Stimulated activated CD4-positive, alpha-beta T cell treated with anti-CD3 and anti-CD28 coated beads, Interleukin-4, amount 100 ng/mL, for 24 hours (primary cell): ENCODE results near the gene DLK1.

ENCODE experiments used
- DNase-seq: peaks from one replicate; pipeline ENCODE4 v3.0.0-alpha.2; 2020

DLK1 gene

DNA sequence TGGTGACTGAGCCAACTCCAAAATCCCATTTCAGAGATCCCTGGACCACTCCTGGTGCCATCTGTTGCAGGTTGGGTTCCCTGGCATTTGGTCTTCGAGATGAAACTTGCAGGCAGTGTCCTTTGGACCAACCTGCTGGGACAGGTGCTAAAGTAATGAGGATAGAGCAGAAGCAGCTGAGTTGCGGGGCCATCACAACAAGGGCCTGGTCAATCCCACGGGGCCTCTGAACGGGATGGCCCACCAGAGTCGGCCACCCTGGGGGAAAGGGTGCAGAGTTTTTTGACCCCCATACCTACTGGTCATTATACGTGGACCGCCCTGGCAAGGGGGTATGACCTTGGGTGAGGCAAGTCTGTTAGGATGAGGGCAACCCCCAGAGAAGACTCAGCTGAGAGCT, 39.3 kb downstream of the DLK1 start:
- DNase-seq, result no peak

DNA sequence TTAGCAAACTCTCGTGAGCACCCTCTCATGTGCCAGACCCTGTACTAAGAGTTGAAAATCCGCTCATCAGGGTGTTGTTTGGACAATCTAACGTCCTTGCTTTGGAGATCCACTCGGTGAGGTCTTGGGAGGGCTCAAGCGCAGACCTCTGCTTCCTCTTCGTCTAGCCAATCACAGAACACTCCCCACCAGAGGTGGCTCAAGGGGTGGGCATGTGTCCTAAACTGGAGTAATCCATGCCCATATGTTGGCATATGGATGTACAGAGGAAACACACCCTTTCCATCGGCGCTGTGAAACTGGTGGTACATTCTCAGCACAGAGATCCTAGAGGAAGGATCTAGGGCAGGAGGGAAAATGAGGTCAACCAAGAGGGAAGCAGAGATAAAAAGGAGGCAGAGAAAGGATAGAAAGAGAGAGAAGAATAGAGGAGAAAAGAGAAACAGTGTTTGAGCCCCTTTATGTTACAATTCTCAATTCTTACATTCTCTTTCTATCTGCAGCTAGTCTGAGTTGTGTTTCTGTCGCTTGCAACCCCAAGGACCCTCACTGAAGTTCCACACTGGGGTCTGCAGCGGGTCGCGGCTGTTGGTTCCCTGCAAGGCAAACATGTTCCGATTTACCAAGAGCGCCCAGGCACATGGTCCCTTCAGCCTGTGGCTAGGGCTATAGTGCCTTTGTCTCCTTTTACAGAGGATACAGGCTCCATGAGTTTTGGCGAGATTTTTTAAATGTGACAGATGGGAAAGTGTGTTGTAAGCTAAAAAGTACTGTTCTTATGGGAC, 40.5 kb downstream of the DLK1 start:
- DNase-seq, result no peak

DNA sequence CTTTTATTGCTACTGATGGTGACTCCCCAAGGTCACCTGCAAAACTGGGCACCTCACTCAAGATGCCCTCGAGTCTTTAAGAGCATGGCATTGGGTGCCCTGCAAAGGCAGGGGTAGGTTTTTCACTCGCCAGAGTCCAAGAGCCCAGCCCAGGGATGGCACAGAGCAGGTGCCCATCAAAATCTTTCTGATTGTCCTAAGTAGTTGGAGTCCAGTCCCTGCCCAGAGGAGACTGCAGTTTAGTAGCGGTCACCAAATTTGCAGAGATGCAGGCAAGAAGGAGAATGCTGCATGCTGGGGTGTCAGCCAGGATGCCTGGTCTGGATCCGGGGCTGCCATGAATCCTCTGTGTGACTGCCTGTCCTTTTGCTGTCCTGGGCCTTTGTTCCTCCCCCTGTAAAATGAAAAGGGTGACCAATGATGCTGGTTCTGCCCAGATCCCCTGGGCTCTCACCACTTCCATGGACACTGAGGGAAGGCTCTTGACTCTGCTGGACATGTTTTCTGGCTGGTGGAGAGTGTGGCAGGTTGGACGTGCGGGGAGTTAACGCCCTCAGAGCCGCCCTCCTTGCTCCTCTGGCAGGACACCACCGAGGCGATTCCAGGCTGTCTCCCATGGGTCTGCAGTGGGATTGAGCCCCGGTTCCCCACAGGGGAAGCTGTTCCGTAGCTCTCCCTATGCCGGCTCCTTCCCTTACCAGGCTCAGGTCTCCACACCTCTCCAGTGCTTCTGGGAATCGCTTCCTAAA, 41.3 kb downstream of the DLK1 start:
- no peak for DNase-seq

DNA sequence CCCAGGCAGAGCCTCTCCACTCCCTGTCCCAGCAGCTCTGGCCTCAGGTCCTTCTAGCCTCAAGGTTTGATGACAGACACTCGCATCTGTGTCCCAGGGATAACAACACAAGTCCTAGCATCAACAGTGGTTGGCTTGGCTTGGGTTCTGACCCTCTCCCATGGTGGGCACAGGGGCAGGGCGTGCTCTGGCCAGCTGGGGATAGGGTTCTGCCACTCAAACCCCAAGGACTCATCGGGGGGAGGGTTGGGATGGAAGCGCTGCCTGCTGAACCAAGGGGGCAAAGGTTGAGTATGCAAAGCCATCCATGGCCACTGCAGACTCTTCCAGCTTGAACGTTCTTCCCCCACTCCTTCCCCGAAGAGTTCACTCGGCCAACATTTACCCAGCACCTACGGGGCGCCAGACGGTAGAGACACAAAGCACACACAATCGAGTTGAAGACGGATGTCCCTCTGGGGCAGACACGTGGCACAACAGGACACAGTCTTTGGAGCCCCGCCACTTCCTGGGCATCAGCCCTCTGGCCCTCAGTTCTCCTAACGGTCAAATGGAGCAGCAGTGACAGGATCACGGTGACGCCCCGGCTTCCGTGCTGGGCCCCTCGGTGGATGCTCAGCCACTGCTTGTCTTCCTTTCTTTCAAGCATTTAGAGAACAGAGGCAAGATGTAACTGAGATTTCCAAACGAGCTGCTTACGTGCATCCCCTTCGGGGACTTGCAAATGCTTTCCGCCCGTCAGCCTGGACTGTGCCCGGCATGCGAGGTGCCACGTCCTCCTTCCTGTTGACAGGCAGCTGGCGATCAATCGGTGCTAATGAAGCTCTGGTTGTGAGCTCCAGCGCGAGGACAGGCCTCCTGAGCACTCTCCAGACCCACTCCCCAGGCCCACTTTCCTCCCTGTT, 42.6 kb downstream of the DLK1 start:
- no peak for DNase-seq

DNA sequence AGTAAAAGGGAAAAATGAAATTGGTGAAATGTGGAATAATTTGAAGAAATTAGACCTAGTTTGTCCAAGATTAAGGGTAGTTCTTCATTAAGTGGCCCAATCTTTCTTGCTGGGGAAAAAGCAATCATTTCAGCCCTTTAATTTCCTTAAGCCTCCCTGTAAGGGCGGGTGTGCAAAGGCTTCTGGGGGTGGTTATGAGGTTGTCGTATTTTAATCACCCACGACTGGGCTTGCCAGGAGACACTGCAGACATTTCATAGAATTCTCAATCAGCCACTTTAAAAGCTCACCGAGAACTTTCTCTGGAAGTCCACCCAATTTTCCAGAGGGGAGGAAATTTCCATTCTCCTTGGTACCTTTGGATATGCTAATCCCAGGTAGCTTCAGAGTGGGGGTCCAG, 43.4 kb downstream of the DLK1 start:
- no peak for DNase-seq

DNA sequence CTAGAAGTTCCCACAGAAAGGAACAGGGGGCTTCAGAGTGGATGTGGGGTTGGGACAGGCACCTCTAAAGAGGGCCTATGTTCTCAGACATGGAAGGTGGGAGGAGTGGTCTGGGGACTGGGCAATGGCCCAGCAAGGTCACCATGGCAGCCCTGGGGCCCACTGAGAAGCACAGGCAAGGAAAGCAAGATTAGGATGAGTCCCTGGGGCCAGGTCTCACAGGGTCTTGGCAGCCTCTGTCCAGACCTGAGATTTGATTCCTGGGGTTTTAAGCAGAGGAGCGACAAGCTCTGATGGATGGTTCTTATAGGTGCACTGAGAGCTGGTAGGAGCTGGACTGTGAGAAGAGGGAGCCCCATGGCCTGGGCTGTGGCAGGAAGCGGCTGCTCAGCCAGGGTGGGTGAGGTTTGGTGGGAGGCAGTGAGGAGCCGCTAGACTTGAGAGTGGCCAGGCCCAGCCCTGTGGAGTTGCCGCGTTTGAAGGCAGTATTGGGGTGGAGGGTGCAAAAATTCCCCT, 44.0 kb downstream of the DLK1 start:
- DNase-seq, result no peak

DNA sequence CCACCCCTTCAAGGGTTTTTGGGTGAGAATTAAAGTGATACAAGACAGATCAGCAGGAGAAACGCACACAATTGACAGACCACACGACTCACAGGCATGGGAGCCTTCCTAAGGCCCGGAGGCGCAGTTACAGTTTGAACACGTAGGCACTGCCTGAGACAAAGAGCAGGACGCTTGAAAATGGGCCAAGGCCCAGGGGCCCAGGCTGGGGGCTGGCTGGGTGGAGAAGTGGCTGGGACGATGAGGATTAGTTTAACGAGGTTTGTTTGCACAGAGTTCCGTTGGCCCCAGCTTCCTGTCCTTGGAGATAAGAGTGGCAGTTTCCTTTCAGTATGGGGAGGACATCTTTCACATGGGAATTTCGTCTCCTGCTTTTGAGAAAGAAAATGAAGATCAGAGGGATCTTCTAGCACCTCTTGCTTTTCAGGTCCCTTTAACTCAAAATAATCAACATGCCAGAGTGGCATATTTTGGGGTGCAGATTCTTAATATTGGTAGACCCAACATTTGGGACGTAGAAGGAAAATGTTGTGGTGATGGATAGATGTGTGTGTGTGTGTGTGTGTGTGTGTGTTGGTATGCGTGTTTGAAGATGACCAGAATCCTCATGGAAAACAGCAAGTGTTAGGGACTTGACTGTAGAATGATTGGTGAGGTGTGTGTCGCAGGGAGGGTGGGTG, 44.6 kb downstream of the DLK1 start:
- DNase-seq, result no peak

DNA sequence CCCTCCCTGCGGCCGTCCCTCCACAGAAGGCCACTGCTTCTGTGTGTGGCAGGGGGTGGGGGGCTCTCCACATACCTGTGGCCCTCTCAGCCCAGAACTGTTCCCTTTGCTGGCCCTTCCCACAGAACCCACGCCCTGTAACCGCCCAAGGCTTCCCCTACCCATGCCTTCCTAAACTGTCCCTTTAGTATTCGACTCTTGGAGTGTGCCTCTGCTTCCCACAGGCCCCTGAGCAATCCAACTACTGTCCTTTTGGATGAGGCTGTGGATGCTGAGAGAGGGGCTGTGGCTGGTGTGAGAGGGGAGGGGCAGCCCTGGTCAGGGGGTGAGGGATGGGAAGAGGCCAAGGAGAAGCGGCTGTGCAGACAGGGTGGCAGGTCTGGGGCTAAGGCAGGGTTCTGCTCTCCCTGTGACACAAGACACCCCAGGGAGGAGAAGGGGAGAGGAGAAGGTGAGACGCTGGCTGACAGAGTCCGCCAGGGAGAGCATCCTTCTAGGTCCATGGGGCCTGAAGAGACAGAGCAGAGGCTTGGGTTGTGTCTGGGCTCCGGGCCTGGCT, 46.0 kb downstream of the DLK1 start:
- DNase-seq, result no peak

DNA sequence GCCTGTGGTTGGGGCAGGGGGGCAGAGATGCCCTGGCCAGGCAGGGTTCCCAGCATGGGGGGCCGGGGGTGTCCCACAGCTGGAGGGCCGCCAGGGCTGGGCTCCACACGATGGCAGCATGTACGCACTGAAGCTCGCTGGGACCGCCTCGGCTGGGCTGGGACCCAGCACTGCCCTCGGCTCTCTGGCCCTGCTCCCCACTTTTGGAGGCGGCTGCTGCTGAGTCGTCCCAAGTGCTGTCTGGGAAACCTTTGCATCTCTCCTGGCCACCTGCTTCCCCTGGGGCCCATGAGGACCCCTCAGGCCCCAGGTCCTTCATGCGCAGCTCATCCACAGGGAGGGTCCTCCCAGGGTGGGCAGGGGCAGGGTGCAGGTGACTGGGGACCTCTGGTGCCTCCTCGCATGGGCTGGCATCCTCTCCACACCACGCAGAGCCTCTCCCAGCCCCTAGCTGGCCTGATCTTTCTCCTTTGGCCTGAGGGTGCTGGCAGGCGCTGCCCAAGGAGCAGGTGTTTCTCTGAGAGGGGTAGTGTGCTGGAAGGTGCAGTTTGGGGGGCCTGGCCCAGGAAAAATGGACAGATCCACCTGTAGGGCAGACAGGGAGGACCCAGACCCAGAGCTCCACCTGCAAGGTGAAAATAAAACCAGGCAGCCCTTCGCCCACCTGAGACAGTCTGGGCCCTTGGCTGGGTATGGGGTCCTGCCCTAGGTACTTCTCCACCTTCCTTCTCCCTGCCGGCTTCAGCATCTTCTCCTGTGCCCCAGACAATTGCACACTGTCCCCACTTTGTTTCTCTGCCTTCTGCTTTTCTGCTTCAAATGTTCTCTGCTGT, 46.9 kb downstream of the DLK1 start:
- DNase-seq, result no peak

DNA sequence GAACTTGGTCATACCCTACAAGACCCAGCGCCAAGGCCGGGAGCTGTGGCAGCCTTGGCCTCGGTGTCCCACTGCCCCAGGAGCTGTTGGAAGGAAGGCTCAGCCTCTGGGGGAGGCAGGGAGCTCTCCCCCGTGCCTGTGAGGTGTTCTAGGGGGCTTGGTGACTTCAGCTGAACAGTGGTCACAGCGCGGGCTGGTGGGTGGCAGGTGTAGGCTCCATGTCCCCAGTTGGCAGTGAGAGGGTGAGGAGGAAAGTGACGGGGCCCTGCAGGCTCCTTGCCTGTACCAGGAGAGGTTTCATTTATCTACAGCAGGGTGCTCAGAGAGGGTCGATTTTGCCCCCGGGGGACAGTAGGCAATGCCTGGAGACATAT, 47.5 kb downstream of the DLK1 start:
- no peak for DNase-seq

DNA sequence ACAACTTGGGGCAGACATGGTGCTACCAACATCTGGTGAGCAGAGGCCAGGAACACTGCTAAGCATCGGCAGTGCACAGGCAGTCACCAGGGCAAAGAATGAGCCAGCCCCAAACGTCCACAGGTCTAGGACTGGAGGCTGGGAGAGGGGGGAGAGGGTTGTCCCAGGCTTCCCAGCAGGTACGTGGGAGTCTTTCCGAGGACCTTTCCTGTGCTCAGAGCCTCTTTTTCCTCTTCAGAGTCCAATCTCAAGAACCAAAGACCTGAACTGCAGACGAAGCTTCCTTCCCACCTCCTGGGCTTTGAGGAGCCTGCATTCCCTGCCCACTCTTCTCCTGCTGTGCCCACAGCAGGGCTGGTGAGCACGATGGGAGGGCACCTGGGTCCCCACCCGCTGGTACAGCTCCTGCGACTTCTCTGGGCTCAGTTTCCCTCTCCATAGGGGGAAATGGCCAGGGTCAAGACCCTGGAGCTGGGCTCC, 48.7 kb downstream of the DLK1 start:
- no peak for DNase-seq

DNA sequence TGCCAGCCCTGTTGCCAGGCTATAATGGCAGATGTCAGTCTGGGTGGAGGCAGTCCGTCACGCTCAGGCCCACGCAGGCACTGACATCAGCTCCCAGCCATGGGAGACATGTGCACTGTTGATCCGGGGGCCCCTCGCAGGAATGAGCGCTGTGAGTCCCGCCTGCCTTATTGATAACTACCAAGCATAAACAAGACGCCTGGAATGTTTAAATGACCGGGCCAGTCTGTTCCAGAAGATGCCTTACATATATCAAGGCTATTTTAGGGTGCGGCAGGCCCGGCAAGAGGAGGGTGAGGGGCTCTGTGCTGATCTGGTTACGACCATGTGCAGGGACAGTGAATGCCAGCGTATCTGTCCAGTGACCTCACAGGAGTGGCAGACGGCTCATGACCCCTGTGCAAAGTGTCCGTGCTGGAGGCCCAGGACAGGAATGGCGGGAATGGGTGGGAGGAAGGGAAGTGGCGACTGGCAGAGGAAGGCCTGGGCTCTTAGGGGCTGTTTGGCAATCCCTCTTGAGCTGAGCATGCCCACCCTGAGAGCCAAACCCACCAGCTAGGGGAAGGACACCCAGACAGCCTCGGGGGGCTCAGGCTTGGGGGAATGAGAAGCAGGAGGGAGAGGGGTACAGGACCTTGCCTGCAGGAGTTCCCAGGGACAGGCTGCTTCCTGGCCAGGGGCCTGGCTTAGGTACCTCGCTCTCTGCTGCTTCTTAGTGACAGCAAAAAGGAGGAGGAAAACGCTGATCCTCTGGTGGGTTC, 49.3 kb downstream of the DLK1 start:
- no peak for DNase-seq

DNA sequence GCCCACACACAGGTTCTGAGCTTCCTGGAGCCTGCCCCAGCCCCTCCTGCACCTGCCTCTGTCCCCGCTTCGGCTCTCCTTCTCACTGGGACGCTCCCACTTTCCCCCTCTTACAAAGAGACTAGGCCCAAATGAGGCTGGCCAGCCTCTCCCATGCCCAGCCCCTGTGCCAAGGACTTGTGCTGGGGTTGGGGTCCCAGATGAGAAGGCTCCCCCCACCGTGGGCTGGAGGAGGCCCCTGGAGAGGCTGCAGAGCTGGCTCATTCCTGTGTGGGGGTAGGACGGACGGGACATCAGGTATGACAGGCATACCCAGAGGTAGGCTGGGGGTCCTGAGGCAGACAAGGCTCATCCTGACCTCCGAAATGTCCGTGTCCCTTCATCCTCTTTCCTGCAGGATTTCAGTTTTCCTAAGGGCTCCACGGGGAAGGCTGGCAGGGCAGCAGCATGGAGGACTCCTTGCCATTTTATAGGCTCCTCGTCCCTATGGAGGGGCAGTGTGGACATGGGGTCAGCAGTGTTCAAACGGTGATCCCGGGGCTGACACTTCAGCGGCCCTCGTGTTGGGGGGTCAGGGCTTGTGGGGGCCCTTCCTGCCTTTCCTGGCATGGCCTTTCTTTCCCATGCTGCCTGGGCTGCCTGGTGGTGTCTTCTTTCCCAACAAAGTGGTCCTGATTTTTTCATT, 50.1 kb downstream of the DLK1 start:
- no peak for DNase-seq

DNA sequence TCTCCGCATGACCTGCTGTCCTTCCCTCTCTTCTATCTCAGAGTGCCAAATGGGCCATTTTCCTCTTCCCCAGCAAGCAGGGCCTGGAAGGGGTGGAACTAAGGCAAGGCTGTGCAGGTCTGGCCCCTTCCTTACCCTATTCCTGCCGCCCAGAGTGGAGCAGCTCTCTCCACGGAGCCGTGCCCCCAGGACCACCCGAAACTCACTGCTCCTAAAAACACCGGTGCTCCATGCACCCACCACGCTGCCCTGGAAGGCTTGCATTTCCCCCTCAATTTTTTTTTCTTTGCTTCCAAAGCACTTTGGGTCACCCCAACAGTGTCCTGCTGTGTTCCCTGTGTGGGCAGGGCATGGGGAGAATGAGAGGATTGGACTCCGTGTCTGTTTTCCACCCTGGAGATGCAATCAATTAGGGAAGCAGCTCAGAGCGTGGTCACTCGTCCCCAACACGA, 50.7 kb downstream of the DLK1 start:
- DNase-seq, result no peak

DNA sequence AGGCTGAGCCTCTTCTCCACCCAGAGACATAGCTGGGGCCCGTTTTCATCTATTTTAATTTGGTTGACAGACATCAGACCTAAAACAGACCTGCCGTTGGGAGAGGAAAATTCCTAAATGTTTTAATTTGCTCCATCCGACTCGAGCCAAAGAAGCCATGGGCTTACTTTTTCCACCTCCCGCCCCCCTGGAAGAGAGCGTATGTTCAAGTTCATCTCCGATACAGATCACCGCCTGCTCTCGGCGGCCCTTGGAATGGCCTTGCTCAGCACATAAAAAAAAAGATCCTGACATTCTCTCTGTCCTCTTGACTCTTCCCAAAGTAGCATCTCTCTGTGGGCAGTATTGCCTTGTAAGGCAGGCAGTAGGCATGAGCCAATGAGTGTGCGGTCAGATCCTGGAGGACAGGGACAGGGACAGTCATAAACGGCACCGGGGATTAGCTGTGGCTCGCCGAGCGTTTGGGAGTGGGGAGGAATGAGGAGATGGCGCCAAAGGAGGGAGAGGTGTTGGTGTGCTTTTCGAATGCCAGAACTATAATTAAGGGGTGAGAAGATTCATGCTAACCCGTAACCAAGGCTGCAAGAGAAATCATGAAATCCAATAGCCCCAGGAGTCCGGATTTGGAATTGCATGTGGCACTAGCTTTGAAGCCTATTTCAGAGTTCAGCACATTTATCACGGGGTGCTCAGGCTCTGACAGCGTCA, 51.3 kb downstream of the DLK1 start:
- no peak for DNase-seq

DNA sequence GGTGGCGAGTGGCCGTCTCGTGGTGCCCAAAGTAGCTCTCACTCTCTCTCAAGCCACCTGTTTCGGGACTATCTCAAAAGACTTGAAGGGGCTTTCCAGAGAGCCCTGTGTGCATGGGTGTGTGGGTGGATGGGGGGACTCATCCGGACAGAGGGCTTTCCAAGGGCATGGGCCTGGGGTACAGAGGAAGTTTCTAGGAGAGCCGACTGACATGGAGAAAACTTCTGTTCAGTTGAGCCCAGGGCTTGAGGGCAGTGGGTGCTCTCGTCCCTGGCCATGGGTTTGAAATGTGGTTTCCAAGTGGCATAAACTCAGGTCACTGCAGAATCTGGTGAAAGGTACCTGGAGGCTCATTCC, 51.8 kb downstream of the DLK1 start:
- no peak for DNase-seq

DNA sequence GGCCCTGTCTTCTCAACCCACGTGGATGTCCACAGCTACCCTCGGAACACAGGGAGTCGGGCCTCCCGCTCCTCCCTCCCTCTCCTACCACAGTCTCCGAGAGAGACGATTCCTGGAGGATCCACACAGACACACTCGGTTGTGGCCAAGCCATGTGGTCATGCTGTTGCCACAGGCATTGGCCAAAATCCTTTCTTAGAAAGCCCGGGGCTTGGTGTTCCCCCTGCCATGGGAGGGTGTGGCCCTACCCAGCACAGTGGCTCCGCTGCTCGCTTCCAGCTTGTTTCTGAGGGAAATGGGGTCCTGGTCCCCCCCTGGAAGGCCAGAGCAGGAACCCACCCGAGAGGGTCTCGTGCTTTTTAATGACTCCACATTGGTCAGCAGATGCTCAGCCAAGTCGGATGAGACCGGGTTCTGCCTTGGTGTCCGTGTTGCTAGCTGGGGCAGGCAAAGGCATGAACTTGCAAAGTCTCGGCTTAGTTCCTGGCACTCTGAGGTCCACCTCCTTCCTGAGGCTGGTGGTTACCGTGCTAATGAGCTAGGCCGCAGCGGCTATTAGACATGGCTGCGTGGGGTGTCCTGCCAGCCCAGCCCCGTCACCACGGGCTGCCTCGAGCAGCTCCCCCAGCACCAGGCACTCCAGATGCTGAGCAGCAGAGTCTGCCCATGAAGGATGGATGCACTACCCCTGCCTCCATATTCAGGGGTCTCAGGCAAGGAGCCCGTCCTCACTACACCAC, 52.4 kb downstream of the DLK1 start:
- no peak for DNase-seq

DNA sequence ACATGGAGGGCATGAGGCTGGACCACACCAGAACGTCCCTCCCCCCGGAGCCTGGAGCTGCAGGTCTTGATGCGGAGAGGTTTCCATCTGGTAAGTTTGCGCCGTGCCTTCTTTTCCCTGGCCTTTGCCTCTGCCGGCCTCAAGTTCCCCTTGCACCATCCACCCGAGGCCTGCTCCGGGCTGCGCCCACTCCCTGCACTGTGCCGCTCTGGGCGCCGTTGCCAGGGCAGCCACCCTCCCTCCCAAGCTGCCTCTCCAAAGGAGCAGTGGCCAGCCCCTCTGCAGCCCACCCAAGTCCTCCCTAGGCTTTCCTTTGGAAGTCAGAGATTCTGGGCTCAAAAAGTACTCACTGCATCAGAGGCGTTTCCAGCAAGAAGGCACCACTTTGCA, 53.0 kb downstream of the DLK1 start:
- DNase-seq, result no peak

DNA sequence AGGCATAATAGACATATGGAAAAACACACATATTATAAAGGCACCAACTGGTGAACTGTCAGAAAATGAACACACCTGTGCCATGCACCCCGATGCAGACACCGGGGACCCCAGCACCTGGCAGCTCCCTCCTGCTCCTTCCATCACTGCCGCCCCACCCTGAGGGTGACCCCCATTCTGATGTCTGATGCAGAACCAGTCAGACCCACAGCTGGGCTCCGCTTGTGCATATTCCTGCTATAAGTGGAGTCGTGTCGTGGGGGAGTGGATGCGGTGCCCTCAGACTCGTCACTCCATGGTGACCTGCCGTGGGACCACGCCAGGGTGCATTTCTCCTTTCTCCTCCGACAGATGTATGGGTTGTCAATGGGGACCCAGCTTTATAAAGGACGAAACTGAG, 53.6 kb downstream of the DLK1 start:
- no peak for DNase-seq
